Measurements from ENCODE around the gene DIP2C. TPM values are rescaled to one million over a fixed set of nuclear protein-coding genes. Genes with fewer than 3 reads are reported as not detected.

DIP2C gene
- total RNA-seq, 1 donor from 2014 or later = 18.4 TPM

DNA sequence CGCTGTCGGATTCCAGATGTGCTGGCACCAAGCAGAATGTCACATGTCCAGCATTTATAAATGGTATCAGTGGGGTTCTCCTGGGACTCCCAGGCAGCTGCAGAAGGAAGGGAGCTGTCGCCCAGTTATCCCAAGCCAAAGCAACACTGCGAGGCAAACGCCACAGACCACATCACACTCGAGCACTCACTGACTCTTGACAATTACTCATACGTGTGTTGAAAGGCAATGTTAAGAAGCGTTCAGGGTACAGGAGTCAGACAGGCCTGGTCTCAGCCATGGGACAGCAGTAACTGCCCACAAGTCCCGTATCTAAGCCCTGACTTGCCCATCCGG, 113.4 kb downstream of the DIP2C start:
- H3K36me3 ChIP-seq = no peaks in the 10 kb centered on the region
- H3K27me3 ChIP-seq = no peaks in the 10 kb centered on the region
- no peak for TF ChIP-seq POLR2AphosphoS5 (IDR thresholded peaks at IDR 0.05; ENCODE audit: insufficient read depth in 1 of 2, low read depth in 1 of 2)
- TF ChIP-seq POLR2A (IDR thresholded peaks at IDR 0.05) = no peak
- TF ChIP-seq, protein P1, sequence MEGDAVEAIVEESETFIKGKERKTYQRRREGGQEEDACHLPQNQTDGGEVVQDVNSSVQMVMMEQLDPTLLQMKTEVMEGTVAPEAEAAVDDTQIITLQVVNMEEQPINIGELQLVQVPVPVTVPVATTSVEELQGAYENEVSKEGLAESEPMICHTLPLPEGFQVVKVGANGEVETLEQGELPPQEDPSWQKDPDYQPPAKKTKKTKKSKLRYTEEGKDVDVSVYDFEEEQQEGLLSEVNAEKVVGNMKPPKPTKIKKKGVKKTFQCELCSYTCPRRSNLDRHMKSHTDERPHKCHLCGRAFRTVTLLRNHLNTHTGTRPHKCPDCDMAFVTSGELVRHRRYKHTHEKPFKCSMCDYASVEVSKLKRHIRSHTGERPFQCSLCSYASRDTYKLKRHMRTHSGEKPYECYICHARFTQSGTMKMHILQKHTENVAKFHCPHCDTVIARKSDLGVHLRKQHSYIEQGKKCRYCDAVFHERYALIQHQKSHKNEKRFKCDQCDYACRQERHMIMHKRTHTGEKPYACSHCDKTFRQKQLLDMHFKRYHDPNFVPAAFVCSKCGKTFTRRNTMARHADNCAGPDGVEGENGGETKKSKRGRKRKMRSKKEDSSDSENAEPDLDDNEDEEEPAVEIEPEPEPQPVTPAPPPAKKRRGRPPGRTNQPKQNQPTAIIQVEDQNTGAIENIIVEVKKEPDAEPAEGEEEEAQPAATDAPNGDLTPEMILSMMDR (IDR thresholded peaks at IDR 0.05) = no peak
- no peak overlapping the region for H3K27ac ChIP-seq
- no peaks in the 10 kb centered on the region for H3K9me3 ChIP-seq
- H3K4me3 ChIP-seq = no peak overlapping the region
- no peak for DNase-seq (ENCODE audit: extremely low spot score in 2 of 2)
- peaks cover 35% of the 10 kb centered on the region for H3K4me1 ChIP-seq
- intact Hi-C loops (cut with DNase I) = loop anchor here (10.0 kb wide), 1 partner anchor 209 kb away; no protein-coding TSS in a partner anchor

DNA sequence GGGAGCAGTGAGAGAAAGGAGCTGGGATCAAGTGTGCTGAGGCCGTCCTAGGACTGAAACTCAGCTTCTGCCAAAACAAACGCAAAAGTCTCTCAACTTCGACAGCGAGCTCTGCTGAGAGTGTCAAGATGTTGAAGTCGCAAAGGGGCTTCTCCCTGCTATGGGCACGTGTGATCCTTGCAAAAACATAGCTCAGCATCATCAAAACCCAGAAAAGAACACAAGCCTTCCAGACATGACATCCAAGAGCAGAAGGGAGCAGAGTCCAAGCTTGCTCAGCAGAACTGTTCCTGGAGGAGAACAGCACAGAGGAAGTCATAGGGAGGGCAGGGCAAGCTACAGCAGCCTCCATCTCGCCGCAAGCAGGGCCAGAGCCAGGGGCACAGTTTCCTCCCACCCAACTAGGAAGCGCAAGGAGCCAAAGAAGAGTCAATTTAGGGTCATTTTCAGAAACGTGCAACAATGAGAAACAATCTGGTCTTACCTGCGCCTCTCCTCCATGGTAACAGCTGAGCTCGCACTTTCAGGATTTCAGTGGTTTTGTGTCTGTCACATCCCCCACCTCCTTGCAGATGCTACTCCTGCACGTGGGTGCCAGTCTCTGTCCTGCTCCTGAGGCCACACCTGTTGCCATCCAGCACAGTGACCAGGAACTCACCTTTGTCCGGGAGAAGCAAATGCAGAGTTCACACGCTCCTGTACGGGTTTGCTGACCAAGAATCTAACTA, 113.9 kb downstream of the DIP2C start:
- intact Hi-C loops (cut with DNase I) = loop anchor here (10.0 kb wide), 1 partner anchor 209 kb away; no protein-coding TSS in a partner anchor
- TF ChIP-seq, protein P1 (IDR thresholded peaks at IDR 0.05) = no peak
- TF ChIP-seq POLR2AphosphoS5 (IDR thresholded peaks at IDR 0.05; ENCODE audit: insufficient read depth in 1 of 2, low read depth in 1 of 2) (no peak), POLR2A (IDR thresholded peaks at IDR 0.05) (no peak)
- Histone ChIP-seq H3K27me3 (no peaks in the 10 kb centered on the region), H3K4me1 (peaks cover 35% of the 10 kb centered on the region), H3K27ac (peak overlapping the region; percentile 5), H3K4me3 (peak overlapping the region in 1 of 2 donors; percentile 3), H3K36me3 (no peaks in the 10 kb centered on the region), H3K9me3 (no peaks in the 10 kb centered on the region)
- no peak for DNase-seq (ENCODE audit: extremely low spot score in 2 of 2)

DNA sequence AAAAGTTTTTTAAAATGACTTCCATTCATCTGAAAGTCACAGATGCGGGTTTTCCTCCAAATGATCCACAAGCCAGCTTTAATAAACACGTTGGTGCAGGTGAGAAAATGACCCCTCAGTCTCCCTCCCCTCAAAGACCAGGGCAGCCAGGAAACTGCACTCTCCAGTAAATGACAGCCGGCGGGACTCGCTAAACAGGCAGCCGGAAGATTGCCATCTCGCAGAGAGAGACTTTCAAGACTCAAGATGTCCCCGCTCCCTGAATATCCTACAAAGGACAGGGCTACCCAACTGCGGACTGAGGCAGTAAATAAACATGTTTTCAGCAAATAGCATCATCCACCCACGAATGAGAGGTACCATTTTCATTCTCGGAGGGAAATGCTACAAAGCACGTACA, 116.8 kb downstream of the DIP2C start:
- intact Hi-C loops (cut with DNase I) = loop anchor here (10.0 kb wide), 1 partner anchor 212 kb away; no protein-coding TSS in a partner anchor
- H3K27ac ChIP-seq = no peak overlapping the region
- H3K27me3 ChIP-seq = no peaks in the 10 kb centered on the region
- TF ChIP-seq, protein P1 (IDR thresholded peaks at IDR 0.05) = no peak
- TF ChIP-seq POLR2AphosphoS5 (IDR thresholded peaks at IDR 0.05; ENCODE audit: insufficient read depth in 1 of 2, low read depth in 1 of 2) = no peak
- TF ChIP-seq POLR2A (IDR thresholded peaks at IDR 0.05) = no peak
- H3K4me1 ChIP-seq = peaks cover 34% of the 10 kb centered on the region
- no peaks in the 10 kb centered on the region for H3K36me3 ChIP-seq
- no peak for DNase-seq (ENCODE audit: extremely low spot score in 2 of 2)
- H3K4me3 ChIP-seq = no peak overlapping the region
- no peaks in the 10 kb centered on the region for H3K9me3 ChIP-seq

DNA sequence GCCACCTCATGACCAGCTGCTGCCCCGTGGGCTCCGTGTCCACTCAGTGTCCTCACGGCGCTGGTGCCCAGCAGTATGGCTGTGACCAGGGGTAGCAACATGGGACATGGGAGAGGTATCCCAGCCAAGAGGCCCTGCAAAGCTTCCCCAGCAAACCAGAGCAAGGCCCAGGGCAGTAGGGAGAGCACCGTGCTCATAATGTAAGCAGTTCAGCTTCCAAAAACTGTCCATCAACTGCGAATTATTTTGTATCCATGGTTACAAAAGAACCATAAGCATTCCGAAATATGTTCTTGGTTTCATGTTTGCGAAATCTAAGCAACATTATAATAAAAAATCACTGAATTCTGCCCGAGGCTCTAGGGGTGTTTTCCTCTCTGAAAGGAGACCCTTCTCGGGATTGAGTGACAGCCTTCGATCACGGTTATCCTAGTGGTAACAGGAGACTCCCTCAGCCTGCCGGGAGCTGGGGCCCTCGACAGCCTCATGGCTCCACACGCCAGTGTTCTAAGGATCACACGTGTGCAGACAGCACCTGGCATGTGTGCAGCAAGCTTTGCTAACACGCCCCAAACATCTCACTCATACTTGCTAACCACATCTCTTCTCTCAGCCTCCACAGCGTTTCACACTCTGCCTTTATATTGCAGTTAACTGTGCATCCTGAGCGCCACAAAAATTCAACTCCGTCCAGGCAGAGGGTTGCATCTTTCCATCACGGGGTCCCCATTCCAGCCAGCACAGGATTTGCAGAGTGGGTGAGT, 117.6 kb downstream of the DIP2C start:
- DNase-seq (ENCODE audit: extremely low spot score in 2 of 2) = no peak
- H3K27me3 ChIP-seq = no peaks in the 10 kb centered on the region
- H3K27ac ChIP-seq = no peak overlapping the region
- intact Hi-C loops (cut with DNase I) = loop anchor here (10.0 kb wide), 1 partner anchor 213 kb away; no protein-coding TSS in a partner anchor
- H3K36me3 ChIP-seq = no peaks in the 10 kb centered on the region
- no peak for TF ChIP-seq POLR2A (IDR thresholded peaks at IDR 0.05)
- TF ChIP-seq, protein P1 (IDR thresholded peaks at IDR 0.05) = no peak
- no peak for TF ChIP-seq POLR2AphosphoS5 (IDR thresholded peaks at IDR 0.05; ENCODE audit: insufficient read depth in 1 of 2, low read depth in 1 of 2)
- H3K9me3 ChIP-seq = no peaks in the 10 kb centered on the region
- no peak overlapping the region for H3K4me3 ChIP-seq
- peaks cover 34% of the 10 kb centered on the region for H3K4me1 ChIP-seq
